IMR-90 (cell line): ENCODE results near the gene LLGL1. TPM values are rescaled to one million over a fixed set of nuclear protein-coding genes. Genes with fewer than 3 reads are reported as not detected.
A peak's percentile ranks its signal among the peaks of the same experiment; 100 is the strongest.

Experiments used
- ATAC-seq: fragments of 200-7000 bp; cut with Tn5 transposase; 2 replicates; pipeline ENCODE4 v1.9.1; 2020; ENCODE audit warnings: low read depth, mild to moderate bottlenecking, moderate library complexity
- BruUV-seq: library from RNA; stranded (reverse); fragments of 400-500 nt; replicated peaks from 2 replicates; lab custom pipeline; 2021; lab: Mats Ljungman, UMichigan
- CTCF ChIA-PET: fragments of 300-600 bp; formaldehyde crosslinking; extraction: SDS; loops from one replicate; lab custom pipeline; 2021; ENCODE audit warnings: antibody characterized with exemption; lab: Yijun Ruan, JAX
- POLR2A ChIA-PET: fragments of 300-600 bp; sonication (Branson Sonifier 250); formaldehyde crosslinking; loops from one replicate; lab custom pipeline; 2022; ENCODE audit warnings: antibody characterized with exemption; ENCODE audit not compliant: unreplicated experiment; lab: Charles Lee
- DNase-seq: peaks from one replicate; pipeline ENCODE4 v3.0.0; 2013
- H2AFZ ChIP-seq: replicated peaks from 2 replicates; pipeline ENCODE3; 2013; ENCODE audit warnings: low read length, mild to moderate bottlenecking; ENCODE audit not compliant: poor library complexity
- H2AK5ac ChIP-seq: 2 replicates; pipeline ENCODE4 v1.6.1; 2013; ENCODE audit warnings: low read depth, low read length, inconsistent platforms
- H2AK9ac ChIP-seq: replicated peaks from 2 replicates; pipeline ENCODE3; 2013; ENCODE audit warnings: mild to moderate bottlenecking, low read depth, low read length, moderate library complexity; ENCODE audit not compliant: poor library complexity
- H2BK120ac ChIP-seq: 2 replicates; pipeline ENCODE4 v1.6.1; 2013; ENCODE audit warnings: low read depth, low read length, inconsistent platforms
- H2BK15ac ChIP-seq: 3 replicates; pipeline ENCODE4 v1.6.1; 2013; ENCODE audit warnings: low read depth, low read length, inconsistent platforms
- H2BK20ac ChIP-seq: 2 replicates; pipeline ENCODE4 v1.6.1; 2013; ENCODE audit warnings: low read depth, mild to moderate bottlenecking, inconsistent platforms, low read length, moderate library complexity
- H2BK5ac ChIP-seq: 2 replicates; pipeline ENCODE4 v1.6.1; 2013; ENCODE audit warnings: mild to moderate bottlenecking, low read depth, low read length, inconsistent platforms; ENCODE audit not compliant: poor library complexity, severe bottlenecking
- H3K14ac ChIP-seq: replicated peaks from 2 replicates; pipeline ENCODE4 v1.6.1; 2013; ENCODE audit warnings: low read depth, low read length, inconsistent platforms
- H3K18ac ChIP-seq: 2 replicates; pipeline ENCODE4 v1.6.1; 2013; ENCODE audit warnings: low read depth, low read length, control low read depth
- H3K23ac ChIP-seq: 2 replicates; pipeline ENCODE4 v1.6.1; 2013; ENCODE audit warnings: low read depth, low read length, inconsistent platforms
- H3K27ac ChIP-seq: 2 replicates; pipeline ENCODE4 v1.5.1; 2013; ENCODE audit warnings: mild to moderate bottlenecking, control low read depth, low read length; ENCODE audit not compliant: insufficient read depth
- H3K27me3 ChIP-seq: 2 replicates; pipeline ENCODE4 v1.6.1; 2013; ENCODE audit warnings: low read length; ENCODE audit not compliant: control insufficient read depth, insufficient read depth
- H3K36me3 ChIP-seq: 2 replicates; pipeline ENCODE4 v1.6.1; 2013; ENCODE audit warnings: low read length, mixed read lengths; ENCODE audit not compliant: control insufficient read depth, insufficient read depth
- H3K4ac ChIP-seq: 2 replicates; pipeline ENCODE4 v1.6.1; 2013; ENCODE audit warnings: low read depth, low read length, inconsistent platforms
- H3K4me1 ChIP-seq: 2 replicates; pipeline ENCODE4 v1.6.1; 2013; ENCODE audit warnings: low read length, mixed read lengths; ENCODE audit not compliant: control insufficient read depth, insufficient read depth
- H3K4me2 ChIP-seq: 2 replicates; pipeline ENCODE4 v1.6.1; 2013; ENCODE audit warnings: low read depth, mild to moderate bottlenecking, control low read depth, low read length, moderate library complexity
- H3K4me3 ChIP-seq: 2 replicates; pipeline ENCODE4 v1.5.1; 2013; ENCODE audit warnings: low read depth, mild to moderate bottlenecking, control low read depth, low read length, moderate library complexity; ENCODE audit not compliant: insufficient read depth
- H3K56ac ChIP-seq: 2 replicates; pipeline ENCODE4 v1.6.1; 2013; ENCODE audit warnings: low read length, inconsistent platforms; ENCODE audit not compliant: insufficient read depth; ENCODE audit errors: extremely low read depth
- H3K79me1 ChIP-seq, 2 experiments: 2 replicates each; pipeline ENCODE4 v1.6.1; 2013; ENCODE audit warnings: low read length in 2 of 2, inconsistent platforms in 1 of 2, low read depth in 1 of 2
- H3K9ac ChIP-seq: 2 replicates; pipeline ENCODE4 v1.6.1; 2013; ENCODE audit warnings: low read depth, low read length, control low read depth
- H3K9me1 ChIP-seq: 2 replicates; pipeline ENCODE4 v1.6.1; 2013; ENCODE audit warnings: low read length, inconsistent platforms; ENCODE audit not compliant: insufficient read depth
- H3K9me3 ChIP-seq: 2 replicates; pipeline ENCODE4 v1.6.1; 2013; ENCODE audit warnings: low read length; ENCODE audit not compliant: control insufficient read depth, insufficient read depth
- H4K20me1 ChIP-seq: 2 replicates; pipeline ENCODE4 v1.6.1; 2013; ENCODE audit warnings: low read length, inconsistent platforms; ENCODE audit not compliant: insufficient read depth
- H4K5ac ChIP-seq: 2 replicates; pipeline ENCODE4 v1.6.1; 2013; ENCODE audit warnings: mild to moderate bottlenecking, low read depth, low read length, control low read depth
- H4K8ac ChIP-seq, 2 experiments: 2 replicates each; pipeline ENCODE4 v1.6.1; 2013; ENCODE audit warnings: low read depth in 2 of 2, low read length in 2 of 2, control low read depth in 1 of 2, inconsistent platforms in 1 of 2
- H4K91ac ChIP-seq: 2 replicates; pipeline ENCODE4 v1.6.1; 2013; ENCODE audit warnings: low read depth, low read length, inconsistent platforms; ENCODE audit not compliant: insufficient read depth
- BHLHE40 ChIP-seq: fragments of 150-350 bp; IDR thresholded peaks from 2 replicates; pipeline ENCODE4 v1.6.1; 2016; ENCODE audit warnings: mild to moderate bottlenecking, low read depth, low read length
- CTCF ChIP-seq: conservative IDR thresholded peaks from 2 replicates; pipeline ENCODE4 v1.5.1; 2012; ENCODE audit warnings: mild to moderate bottlenecking, low read depth, low read length, improper control_type of control experiment
- FOS ChIP-seq: fragments of 150-350 bp; IDR thresholded peaks from 2 replicates; pipeline ENCODE4 v1.6.1; 2016; ENCODE audit warnings: low read depth, low read length
- NFE2L2 ChIP-seq: fragments of 150-350 bp; IDR thresholded peaks from 2 replicates; pipeline ENCODE4 v1.6.1; 2016; ENCODE audit warnings: low read depth, mild to moderate bottlenecking, low read length
- RFX5 ChIP-seq: IDR thresholded peaks from 2 replicates; pipeline ENCODE4 v1.8.0; 2012; ENCODE audit warnings: low read depth, mild to moderate bottlenecking, low read length, moderate library complexity
- WGBS, 2 experiments: methylation state at CpG; one replicate each; pipeline versions ENCODE4 v1.1.5 to v1.1.7; 2013; ENCODE audit warnings: missing lambda C conversion rate in 2 of 2; ENCODE audit not compliant: insufficient read length in 1 of 2; ENCODE audit errors: extremely low coverage in 2 of 2; 5-methylcytosine and 5-hydroxymethylcytosine counted together
- dilution Hi-C: fragments of 300-500 bp; cut with HindIII; formaldehyde crosslinking; loops from one replicate; pipeline ENCODE4 v1.14.3; 2018; ENCODE audit warnings: low sequenced_read_pairs; ENCODE audit not compliant: unreplicated experiment
- in situ Hi-C: fragments of 300-500 bp; cut with MboI; formaldehyde crosslinking; loops from 3 replicates; pipeline ENCODE4 v1.14.3; 2019; ENCODE audit warnings: low sequenced_read_pairs, inconsistent platforms, mixed read lengths
- intact Hi-C: fragments of 100-400 bp; cut with micrococcal nuclease; formaldehyde crosslinking; loops from 2 replicates; pipeline ENCODE4 v1.10.0; 2022
- polyA plus RNA-seq, 3 experiments: library from polyadenylated mRNA; depleted of rRNA; stranded (reverse); fragments of >200 nt; gene quantifications; 2 replicates each; pipeline ENCODE4 v1.2.3, GENCODE V29; 2012; ENCODE audit warnings: low replicate concordance in 1 of 3
- total RNA-seq: library from RNA; depleted of rRNA; stranded (reverse); fragments of >200 nt; gene quantifications from 2 replicates; pipeline ENCODE4 v1.2.3, GENCODE V29; 2012

Gene LLGL1
- total and polyA plus RNA-seq, 2 of the 4 experiments (the other 2 are of a cell fraction), result 40.1 to 52.9 TPM

GRCh38 chr17:18253187-18253884, 27.9 kb downstream of the LLGL1 start:
- Histone ChIP-seq H3K9me1 (no peaks in the 10 kb centered on the region), H4K91ac (no peak overlapping the region), H4K8ac (no peak overlapping the region), H3K27ac (no peak overlapping the region), H3K9ac (no peak overlapping the region), H3K9me3 (no peaks in the 10 kb centered on the region), H2BK15ac (no peak overlapping the region), H2AK9ac (no peak overlapping the region), H3K14ac (no peak overlapping the region), H3K27me3 (no peaks in the 10 kb centered on the region), H3K4me3 (no peak overlapping the region), H3K18ac (no peak overlapping the region), H3K79me1 (peaks cover 15 to 58% of the 10 kb centered on the region in 2 experiments), H3K36me3 (peaks cover 75% of the 10 kb centered on the region), H3K4me2 (no peak overlapping the region), H2BK5ac (no peak overlapping the region), H3K4me1 (peaks cover 4% of the 10 kb centered on the region), H3K4ac (no peak overlapping the region), H4K20me1 (peaks cover 35% of the 10 kb centered on the region), H2AFZ (peak overlapping the region; percentile 1), H2BK20ac (no peak overlapping the region), H4K5ac (no peak overlapping the region), H3K23ac (no peak overlapping the region), H2BK120ac (no peak overlapping the region), H2AK5ac (no peak overlapping the region), H3K56ac (no peak overlapping the region)
- 93% methylated on average over 10 of the region's 16 CpGs; no CpG with 5 or more reads in 1 of the 2 experiments for WGBS, 2 experiments
- in situ Hi-C loops, result no loop called here
- ATAC-seq, result no peak
- TF ChIP-seq CTCF (no peak), RFX5 (no peak), FOS (no peak), NFE2L2 (no peak), BHLHE40 (no peak)
- BruUV-seq, result TSS peak; percentile 52
- POLR2A ChIA-PET, result no interaction called here
- dilution Hi-C loops, result no loop called here
- intact Hi-C loops, result no loop called here
- no peak for DNase-seq
- CTCF ChIA-PET, result no interaction called here
